Activated CD8-positive, alpha-beta T cell treated with anti-CD3 and anti-CD28 coated beads for 36 hours (primary cell): ENCODE results near the gene CEBPA. TPM values are rescaled to one million over a fixed set of nuclear protein-coding genes. Genes with fewer than 3 reads are reported as not detected.

ENCODE experiments used
- ATAC-seq: fragments of 200-7000 bp; cut with Tn5 transposase; one replicate; pipeline ENCODE4 v1.10.0; 2021; ENCODE audit warnings: mild to moderate bottlenecking, moderate library complexity
- CTCF ChIA-PET: fragments of 350-600 bp; sonication (Branson Sonifier 250); formaldehyde crosslinking; loops from one replicate; lab custom pipeline; 2021; ENCODE audit warnings: antibody characterized with exemption; lab: Charles Lee
- POLR2A ChIA-PET: fragments of 350-600 bp; sonication (Branson Sonifier 250); formaldehyde crosslinking; loops from one replicate; lab custom pipeline; 2021; ENCODE audit warnings: antibody characterized with exemption; lab: Charles Lee
- DNase-seq: peaks from one replicate; pipeline ENCODE4 v3.0.0-alpha.2; 2020
- H3K27ac Mint-ChIP-seq: one replicate; pipeline ENCODE4 v1.8.0; 2021; ENCODE audit warnings: mild to moderate bottlenecking, mixed read lengths
- H3K27me3 Mint-ChIP-seq: one replicate; pipeline ENCODE4 v1.8.0; 2021; ENCODE audit warnings: mixed read lengths
- H3K36me3 Mint-ChIP-seq: one replicate; pipeline ENCODE4 v1.8.0; 2021; ENCODE audit warnings: low read depth, mixed read lengths
- H3K4me1 Mint-ChIP-seq: one replicate; pipeline ENCODE4 v1.8.0; 2021; ENCODE audit warnings: low read depth, mixed read lengths
- H3K4me3 Mint-ChIP-seq: one replicate; pipeline ENCODE4 v1.8.0; 2021; ENCODE audit warnings: mild to moderate bottlenecking, moderate library complexity, mixed read lengths
- H3K9me3 Mint-ChIP-seq: one replicate; pipeline ENCODE4 v1.8.0; 2021; ENCODE audit warnings: mixed read lengths
- intact Hi-C: fragments of 100-400 bp; cut with micrococcal nuclease; formaldehyde crosslinking; loops from one replicate; pipeline ENCODE4 v1.10.0; 2022
- total RNA-seq, 2 experiments: library from RNA; stranded (reverse); gene quantifications; one replicate each; pipeline ENCODE4 v1.2.3, GENCODE V29; 2021
- TF ChIP-seq, protein P1 (sequence below): fragments of 200-600 bp; IDR thresholded peaks from one replicate; pipeline ENCODE4 v1.8.0; 2022; ENCODE audit warnings: antibody characterized with exemption, mild to moderate bottlenecking

Gene CEBPA
- total RNA-seq, 2 experiments from 2014 or later: 0.34 to 0.45 TPM

DNA sequence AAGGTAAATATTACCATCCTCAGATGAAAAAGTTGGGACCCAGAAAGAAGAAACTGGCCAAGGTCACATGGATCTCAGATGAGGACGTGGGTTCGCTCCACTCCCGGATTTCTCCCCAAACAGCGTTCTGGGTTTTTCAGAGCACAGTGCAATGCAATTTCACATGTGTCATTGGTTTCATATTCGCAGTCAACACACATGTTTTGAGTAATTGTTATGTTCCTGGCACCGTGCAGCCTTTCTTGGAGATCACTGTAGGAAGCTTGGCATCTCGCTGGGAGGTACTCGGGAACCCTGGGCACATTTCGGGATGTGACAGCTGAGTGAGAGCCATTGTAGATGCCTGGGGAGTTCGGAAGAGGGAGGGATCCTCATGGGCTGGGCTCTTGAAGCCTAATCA lies 45.0 kb upstream of the CEBPA start:
- no peaks in the 10 kb centered on the region for H3K9me3 Mint-ChIP-seq
- intact Hi-C loops: no loop called here
- ChIA-PET POLR2A (no interaction called here), CTCF (interaction anchor here (1.6 kb wide), 1 partner anchor 69 kb away, joined by 7 read pairs; no protein-coding TSS in a partner anchor)
- H3K27ac Mint-ChIP-seq: no peak overlapping the region
- H3K36me3 Mint-ChIP-seq: no peaks in the 10 kb centered on the region
- peaks cover 32% of the 10 kb centered on the region for H3K27me3 Mint-ChIP-seq
- TF ChIP-seq, protein P1, sequence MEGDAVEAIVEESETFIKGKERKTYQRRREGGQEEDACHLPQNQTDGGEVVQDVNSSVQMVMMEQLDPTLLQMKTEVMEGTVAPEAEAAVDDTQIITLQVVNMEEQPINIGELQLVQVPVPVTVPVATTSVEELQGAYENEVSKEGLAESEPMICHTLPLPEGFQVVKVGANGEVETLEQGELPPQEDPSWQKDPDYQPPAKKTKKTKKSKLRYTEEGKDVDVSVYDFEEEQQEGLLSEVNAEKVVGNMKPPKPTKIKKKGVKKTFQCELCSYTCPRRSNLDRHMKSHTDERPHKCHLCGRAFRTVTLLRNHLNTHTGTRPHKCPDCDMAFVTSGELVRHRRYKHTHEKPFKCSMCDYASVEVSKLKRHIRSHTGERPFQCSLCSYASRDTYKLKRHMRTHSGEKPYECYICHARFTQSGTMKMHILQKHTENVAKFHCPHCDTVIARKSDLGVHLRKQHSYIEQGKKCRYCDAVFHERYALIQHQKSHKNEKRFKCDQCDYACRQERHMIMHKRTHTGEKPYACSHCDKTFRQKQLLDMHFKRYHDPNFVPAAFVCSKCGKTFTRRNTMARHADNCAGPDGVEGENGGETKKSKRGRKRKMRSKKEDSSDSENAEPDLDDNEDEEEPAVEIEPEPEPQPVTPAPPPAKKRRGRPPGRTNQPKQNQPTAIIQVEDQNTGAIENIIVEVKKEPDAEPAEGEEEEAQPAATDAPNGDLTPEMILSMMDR: no peak
- H3K4me3 Mint-ChIP-seq: no peak overlapping the region
- no peak for DNase-seq
- H3K4me1 Mint-ChIP-seq: no peaks in the 10 kb centered on the region
- ATAC-seq: no peak

DNA sequence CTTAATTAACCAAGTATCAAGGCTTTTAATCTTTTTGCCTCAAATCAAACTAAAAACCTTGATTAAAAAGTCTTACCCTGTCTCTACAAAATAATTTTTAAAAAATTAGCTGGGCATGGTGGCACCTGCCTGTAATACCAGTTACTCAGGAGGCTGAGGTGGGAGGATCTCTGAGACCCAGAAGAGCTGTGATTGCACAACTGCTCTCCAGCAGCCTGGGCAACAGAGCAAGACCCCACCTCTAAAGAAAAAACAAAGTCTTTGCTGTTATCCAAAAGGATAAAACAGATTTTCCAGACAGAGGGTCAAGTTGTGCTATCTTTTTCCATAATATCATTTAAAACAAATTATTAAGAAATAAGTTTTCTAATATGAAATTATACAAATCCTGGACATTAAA lies 44.3 kb upstream of the CEBPA start:
- Mint-ChIP-seq H3K36me3 (no peaks in the 10 kb centered on the region), H3K27me3 (peaks cover 32% of the 10 kb centered on the region), H3K9me3 (no peaks in the 10 kb centered on the region), H3K27ac (no peak overlapping the region), H3K4me1 (no peaks in the 10 kb centered on the region), H3K4me3 (no peak overlapping the region)
- POLR2A ChIA-PET: no interaction called here
- TF ChIP-seq, protein P1: no peak
- DNase-seq (no peak), ATAC-seq (no peak)
- CTCF ChIA-PET: no interaction called here
- intact Hi-C loops: no loop called here

DNA sequence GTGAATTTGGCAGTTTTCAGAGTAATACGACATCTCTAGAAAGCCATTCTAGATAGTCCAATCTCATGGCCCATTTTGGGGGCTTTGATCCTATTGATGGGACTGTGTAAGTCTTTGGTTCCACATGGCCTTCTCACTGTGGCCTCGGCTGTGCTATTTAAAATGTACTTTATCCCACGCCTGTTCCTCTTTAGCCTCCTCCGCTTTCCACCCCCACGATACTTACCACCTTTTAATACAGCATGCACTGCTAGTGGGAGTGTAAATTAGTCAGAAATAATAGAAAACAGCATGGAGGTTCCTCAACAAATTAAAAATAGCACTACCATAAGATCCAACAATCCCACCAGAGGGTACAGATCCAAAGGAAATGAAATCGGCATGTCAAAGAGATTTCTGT lies 42.8 kb upstream of the CEBPA start:
- CTCF ChIA-PET: interaction anchor here (1.1 kb wide), 1 partner anchor 42 kb away, joined by 3 read pairs; no protein-coding TSS in a partner anchor

DNA sequence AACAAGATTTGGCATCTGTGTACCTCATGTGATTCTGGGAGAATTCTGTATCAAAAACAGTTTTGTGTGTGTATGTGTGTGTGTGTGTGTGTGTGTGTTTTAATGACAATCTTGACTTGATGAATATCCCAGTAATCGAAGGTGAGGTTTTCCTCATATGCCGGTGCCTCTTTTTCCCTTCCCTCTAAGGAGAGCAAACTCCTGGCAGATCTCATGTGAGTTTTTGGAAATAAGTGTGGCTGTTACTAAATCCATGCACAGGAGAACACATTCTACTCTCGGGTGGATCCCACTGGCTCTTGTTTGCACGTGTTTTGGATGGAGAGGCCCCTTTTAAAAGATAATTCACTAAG lies 42.2 kb upstream of the CEBPA start:
- intact Hi-C loops: no loop called here
- no peaks in the 10 kb centered on the region for H3K4me1 Mint-ChIP-seq
- TF ChIP-seq, protein P1: no peak
- ATAC-seq (no peak), DNase-seq (no peak)
- CTCF ChIA-PET: interaction anchor here (1.1 to 1.5 kb wide), 2 partner anchors 41 to 71 kb away, joined by 3 to 4 read pairs; no protein-coding TSS in a partner anchor
- no peak overlapping the region for H3K27ac Mint-ChIP-seq
- H3K36me3 Mint-ChIP-seq: no peaks in the 10 kb centered on the region
- POLR2A ChIA-PET: no interaction called here
- H3K4me3 Mint-ChIP-seq: no peak overlapping the region
- no peaks in the 10 kb centered on the region for H3K9me3 Mint-ChIP-seq
- peaks cover 34% of the 10 kb centered on the region for H3K27me3 Mint-ChIP-seq

More for the DNA sequence above, 42.8 kb upstream of the CEBPA start:
- DNase-seq (no peak), ATAC-seq (no peak)
- Mint-ChIP-seq H3K27ac (no peak overlapping the region), H3K4me1 (no peaks in the 10 kb centered on the region), H3K9me3 (no peaks in the 10 kb centered on the region), H3K36me3 (no peaks in the 10 kb centered on the region), H3K27me3 (peaks cover 34% of the 10 kb centered on the region), H3K4me3 (no peak overlapping the region)
- TF ChIP-seq, protein P1: no peak
- intact Hi-C loops: no loop called here
- POLR2A ChIA-PET: no interaction called here

DNA sequence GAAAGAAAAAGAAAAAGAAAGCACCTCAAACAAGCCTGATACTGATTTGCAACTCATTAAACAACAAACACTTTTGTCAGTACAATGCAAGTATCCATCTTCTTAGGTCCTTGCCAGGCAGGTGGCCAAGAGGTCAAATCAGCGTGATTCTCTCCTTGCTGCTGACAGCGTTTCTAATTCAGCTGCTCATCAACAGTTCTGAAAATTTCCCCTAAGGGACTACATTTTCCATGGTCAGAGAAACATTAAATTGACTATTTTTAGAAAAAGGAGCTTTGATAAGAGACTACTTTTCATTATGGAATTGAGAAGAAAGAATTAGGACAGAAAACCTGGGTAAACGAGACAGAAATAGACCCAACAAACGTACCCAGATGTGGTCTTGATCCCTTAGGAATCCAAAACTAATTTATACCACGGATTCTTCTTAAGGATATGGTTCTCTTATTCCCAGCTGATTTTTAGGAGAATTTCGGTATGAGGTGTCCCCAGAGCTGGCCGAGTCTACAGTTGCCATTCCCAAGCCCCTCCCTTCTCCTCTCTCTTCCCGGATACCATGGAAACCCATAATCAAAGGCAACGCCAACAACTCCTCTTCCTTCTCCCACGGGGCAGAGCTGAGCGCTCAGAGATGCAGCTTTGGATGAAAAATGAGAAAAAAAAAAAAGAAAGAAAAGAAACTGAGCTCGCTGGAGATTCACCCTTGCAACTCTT lies 41.7 kb upstream of the CEBPA start:
- TF ChIP-seq, protein P1: no peak
- Mint-ChIP-seq H3K4me3 (no peak overlapping the region), H3K27ac (no peak overlapping the region), H3K36me3 (no peaks in the 10 kb centered on the region), H3K4me1 (no peaks in the 10 kb centered on the region), H3K27me3 (peaks cover 39% of the 10 kb centered on the region), H3K9me3 (no peaks in the 10 kb centered on the region)
- ATAC-seq: no peak
- CTCF ChIA-PET: interaction anchor here (1.1 to 1.5 kb wide), 2 partner anchors 41 to 72 kb away, joined by 3 to 4 read pairs; no protein-coding TSS in a partner anchor
- intact Hi-C loops: no loop called here
- POLR2A ChIA-PET: no interaction called here
- DNase-seq: no peak
